NCI-H2196 (cell line): ENCODE data around the gene VAV3.

ENCODE experiments used
- DNase-seq: peaks from one replicate; lab custom pipeline; 2025; ENCODE audit not compliant: unreplicated experiment; lab: John Stamatoyannopoulos, UW

The VAV3 gene

GRCh38 chr1:107803579-107803978, 161.4 kb downstream of the VAV3 start:
- no peak for DNase-seq

GRCh38 chr1:107802654-107803053, 162.3 kb downstream of the VAV3 start:
- no peak for DNase-seq

GRCh38 chr1:107795994-107796393, 169.0 kb downstream of the VAV3 start:
- no peak for DNase-seq

GRCh38 chr1:107795441-107795840, 169.5 kb downstream of the VAV3 start:
- DNase-seq: no peak

GRCh38 chr1:107794571-107794970, 170.4 kb downstream of the VAV3 start:
- no peak for DNase-seq

GRCh38 chr1:107793896-107794453, 171.0 kb downstream of the VAV3 start:
- DNase-seq: no peak

GRCh38 chr1:107791348-107791747, 173.6 kb downstream of the VAV3 start:
- DNase-seq: no peak

- no peak for DNase-seq
Observed at GRCh38 chr1:107789817-107790524, 175.0 kb downstream of the VAV3 start.

- no peak for DNase-seq
Observed at GRCh38 chr1:107788206-107789202, 176.5 kb downstream of the VAV3 start.

GRCh38 chr1:107787299-107787698, 177.7 kb downstream of the VAV3 start:
- DNase-seq: no peak

- DNase-seq: no peak
Observed at GRCh38 chr1:107786203-107786845, 178.7 kb downstream of the VAV3 start.

GRCh38 chr1:107785496-107786202, 179.3 kb downstream of the VAV3 start:
- DNase-seq: no peak

GRCh38 chr1:107782217-107782845, 182.6 kb downstream of the VAV3 start:
- peak; percentile 53 for DNase-seq

- DNase-seq: no peak
Observed at GRCh38 chr1:107781245-107781644, 183.7 kb downstream of the VAV3 start.

- no peak for DNase-seq
Observed at GRCh38 chr1:107777664-107778047, 187.3 kb downstream of the VAV3 start.

- DNase-seq: no peak
Observed at GRCh38 chr1:107776900-107777663, 187.9 kb downstream of the VAV3 start.

GRCh38 chr1:107771377-107771776, 193.6 kb downstream of the VAV3 start:
- no peak for DNase-seq

- DNase-seq: no peak
Observed at GRCh38 chr1:107767156-107767582, 197.8 kb downstream of the VAV3 start.

GRCh38 chr1:107766533-107766932, 198.4 kb downstream of the VAV3 start:
- DNase-seq: no peak
